Heart left ventricle (tissue), 16 donors: ENCODE data around the gene ASCC3. TPM values are rescaled to one million over a fixed set of nuclear protein-coding genes. Genes with fewer than 3 reads are reported as not detected.

Experiments used
- ATAC-seq, 4 donors: fragments of 200-7000 bp; cut with Tn5 transposase; one replicate each; pipeline ENCODE4 v1.9.1; 2020 to 2022; ENCODE audit warnings: moderate library complexity in 4 of 4, mild to moderate bottlenecking in 3 of 4, moderate number of reproducible peaks in 1 of 4
- DNase-seq, 5 donors: peaks; one replicate each; pipeline ENCODE4 v3.0.0-alpha.2; 2020
- H3K27ac ChIP-seq, 12 donors: fragments of 200-600 bp; sonication (generic) in 4 of 12; one replicate each; pipeline versions ENCODE4 v1.5.0 to v1.8.0; 2016 to 2022; ENCODE audit warnings: mild to moderate bottlenecking in 2 of 12
- H3K27me3 ChIP-seq, 9 donors: fragments of 200-600 bp; sonication (generic) in 2 of 9; one replicate each; pipeline versions ENCODE4 v1.5.1 to v1.8.0; 2016 to 2022; ENCODE audit warnings: mild to moderate bottlenecking in 3 of 9
- H3K36me3 ChIP-seq, 9 donors: fragments of 200-600 bp; sonication (generic) in 2 of 9; one replicate each; pipeline versions ENCODE4 v1.5.0 to v1.8.0; 2018 to 2022; ENCODE audit warnings: mild to moderate bottlenecking in 2 of 9
- H3K4me1 ChIP-seq, 12 donors: fragments of 200-600 bp; sonication (generic) in 4 of 12; one replicate each; pipeline versions ENCODE4 v1.5.0 to v1.8.0; 2016 to 2022; ENCODE audit warnings: mild to moderate bottlenecking in 3 of 12
- H3K4me3 ChIP-seq, 12 donors: fragments of 200-600 bp; sonication (generic) in 4 of 12; one replicate each; pipeline versions ENCODE4 v1.5.0 to v1.8.0; 2017 to 2022; ENCODE audit warnings: mild to moderate bottlenecking in 9 of 12, moderate library complexity in 4 of 12
- H3K9me3 ChIP-seq, 12 donors: fragments of 200-600 bp; sonication (generic) in 4 of 12; one replicate each; pipeline versions ENCODE4 v1.5.0 to v1.8.0; 2016 to 2022; ENCODE audit warnings: mild to moderate bottlenecking in 1 of 12
- CTCF ChIP-seq, 12 donors: fragments of 200-600 bp; sonication (generic) in 4 of 12; IDR thresholded peaks; one replicate each; pipeline versions ENCODE4 v1.5.0 to v1.8.0; 2018 to 2022; ENCODE audit warnings: antibody characterized with exemption in 12 of 12, mild to moderate bottlenecking in 5 of 12
- POLR2A ChIP-seq, 2 donors: fragments of 450-650 bp; IDR thresholded peaks; one replicate each; pipeline ENCODE4 v1.6.1; 2017; ENCODE audit warnings: antibody characterized with exemption in 2 of 2, mild to moderate bottlenecking in 2 of 2, moderate library complexity in 2 of 2
- WGBS, 4 donors: extraction: QIAGEN DNeasy Blood & Tissue Kit in 2 of 4; methylation state at CpG; one replicate each; pipeline versions ENCODE4 v1.1.5 to v1.1.7; 2013 to 2018; 5-methylcytosine and 5-hydroxymethylcytosine counted together
- intact Hi-C, 10 donors: fragments of 100-400 bp; cut with DNase I; formaldehyde crosslinking; loops; one replicate each; pipeline versions ENCODE4 v1.11.1 to v1.14.2; 2022
- polyA plus RNA-seq, 2 donors: library from polyadenylated mRNA; stranded (reverse); fragments of 200-250 nt; gene quantifications; one replicate each; pipeline ENCODE4 v1.2.3, GENCODE V29; 2013
- total RNA-seq, 9 donors: library from RNA; depleted of rRNA in 2 of 9; stranded (reverse); fragments of >200 nt in 2 of 9; fragmentation: NEBNext Ultra II Directional in 3 of 9; extraction: Animal tissue kit (Norgen Biotek cat#: 25700) in 3 of 9; gene quantifications; one replicate each; pipeline versions ENCODE4 v1.1.0 to v1.2.4, GENCODE V29; 2016 to 2023
- donor health status: ischemic (EF 13 %, LVEDD 7.1; RV severe dilation, severe dysfunction).
- donor health status: healthy with polysubstance abuse.
- donor health status: DM: no; HTN: yes; CAD: no.
- donor health status: DM: no; HTN: no; CAD: no.
- donor health status: ischemic (EF 25% LVEDD 6.9; RV normal size, moderate dysfunction).
- donor health status: ischemic (EF 25% LVEDD 5.7; RV mildly dilated, moderate dysfunction).
- donor health status: healthy.
- donor health status: DM: yes; HTN: yes; CAD: no.
- donor health status: ischemic (EF 35%, LVEDD 5.7; RV mildly dilated, moderate dysfunction).
- donor health status: nonischemic (EF 11% LVEDD 7.7; RV severe dilation, severe dysfunction).
- donor health status: DM: yes; HTN: yes; CAD: no.
- donor health status: PGD.
- donor health status: ischemic (EF 29% LVEDD 5.4; RV normal size, mild dysfunction).
- donor health status: nonischemic (EF 23%, LVEDD 6.1; RV moderate dilation, normal function).

Gene ASCC3
- total and polyA plus RNA-seq, 11 donors: 3.4 to 29.2 (median 15.0) TPM

- Histone ChIP-seq H3K36me3 (no peaks in the 10 kb centered on the region), H3K27me3 (no peaks in the 10 kb centered on the region), H3K27ac (no peak overlapping the region), H3K9me3 (no peaks in the 10 kb centered on the region), H3K4me3 (no peak overlapping the region), H3K4me1 (no peaks in the 10 kb centered on the region)
- intact Hi-C loops: no loop called here
- 68 to 78% (median 72%) methylated on average over 5 of the region's 5 CpGs for WGBS, 4 donors
- ATAC-seq: no peak
- TF ChIP-seq CTCF (IDR thresholded peaks at IDR 0.05): no peak
- TF ChIP-seq POLR2A (IDR thresholded peaks at IDR 0.05): no peak
- DNase-seq: no peak
Measured at GRCh38 chr6:100554228-100554627, 326.9 kb downstream of the ASCC3 start.

GRCh38 chr6:100553243-100553642 is 327.9 kb downstream of the ASCC3 start:
- 36 to 68% (median 59%) methylated on average over 1 of the region's 1 CpG for WGBS, 4 donors
- H3K27ac ChIP-seq: no peak overlapping the region
- H3K4me1 ChIP-seq: no peaks in the 10 kb centered on the region
- ATAC-seq: no peak
- no peaks in the 10 kb centered on the region for H3K9me3 ChIP-seq
- intact Hi-C loops: no loop called here
- no peak for DNase-seq
- no peaks in the 10 kb centered on the region for H3K27me3 ChIP-seq
- no peak overlapping the region for H3K4me3 ChIP-seq
- H3K36me3 ChIP-seq: no peaks in the 10 kb centered on the region
- no peak for TF ChIP-seq POLR2A (IDR thresholded peaks at IDR 0.05)
- TF ChIP-seq CTCF (IDR thresholded peaks at IDR 0.05): no peak

GRCh38 chr6:100549406-100550167 is 331.5 kb downstream of the ASCC3 start:
- intact Hi-C loops: no loop called here
- no peak overlapping the region for H3K4me3 ChIP-seq
- no peaks in the 10 kb centered on the region for H3K4me1 ChIP-seq
- H3K36me3 ChIP-seq: no peaks in the 10 kb centered on the region
- H3K27ac ChIP-seq: no peak overlapping the region
- no peak for ATAC-seq
- no peaks in the 10 kb centered on the region for H3K27me3 ChIP-seq
- no peaks in the 10 kb centered on the region for H3K9me3 ChIP-seq
- DNase-seq: no peak
- TF ChIP-seq POLR2A (IDR thresholded peaks at IDR 0.05) (no peak), CTCF (IDR thresholded peaks at IDR 0.05) (no peak)
- 84 to 91% (median 86%) methylated on average over 2 of the region's 2 CpGs for WGBS, 4 donors

- H3K27ac ChIP-seq: no peak overlapping the region
- H3K36me3 ChIP-seq: peaks cover 0 to 22% (median 10%) of the 10 kb centered on the region in 9 donors
- H3K4me3 ChIP-seq: no peak overlapping the region
- DNase-seq (no peak), ATAC-seq (no peak)
- no peaks in the 10 kb centered on the region for H3K27me3 ChIP-seq
- intact Hi-C loops: no loop called here
- 41 to 55% (median 48%) methylated on average over 1 of the region's 1 CpG for WGBS, 4 donors
- TF ChIP-seq CTCF (IDR thresholded peaks at IDR 0.05): no peak
- no peak for TF ChIP-seq POLR2A (IDR thresholded peaks at IDR 0.05)
- no peaks in the 10 kb centered on the region for H3K4me1 ChIP-seq
- H3K9me3 ChIP-seq: peaks cover 0 to 9% (median 0%) of the 10 kb centered on the region in 12 donors
Measured at GRCh38 chr6:100538086-100538485, 343.0 kb downstream of the ASCC3 start.
